SK-N-MC (cell line): ENCODE data around the gene AQR.

Experiments
- EZH2 ChIP-seq: fragments of 200-600 bp; sonication (generic); IDR thresholded peaks from one replicate; pipeline ENCODE4 v1.6.1; 2017; ENCODE audit warnings: antibody characterized with exemption
- FOXP2 ChIP-seq: optimal IDR thresholded peaks from 2 replicates; pipeline ENCODE3; 2011; ENCODE audit warnings: mild to moderate bottlenecking, moderate library complexity; ENCODE audit not compliant: insufficient read depth; ENCODE audit errors: extremely low read length, control extremely low read depth

GRCh38 chr15:34890424-34890823 is 79.1 kb downstream of the AQR start:
- TF ChIP-seq EZH2 = no peak
- no peak for TF ChIP-seq FOXP2
